ENCODE data around the gene TMEM234. TPM values are rescaled to one million over a fixed set of nuclear protein-coding genes. Genes with fewer than 3 reads are reported as not detected.

Gene TMEM234
- total and polyA plus RNA-seq, 10 of the 15 experiments (the other 5 are each of a cell fraction or from before 2014, with no cell fraction given), result 2.9 to 10.9 (median 6.4) TPM

GRCh38 chr1:32198237-32199042, 23.7 kb downstream of the TMEM234 start:
- no peaks in the 10 kb centered on the region for H3K9me3 ChIP-seq (replicated peaks; ENCODE audit: control insufficient read depth, insufficient read depth, low read length)
- H2AFZ ChIP-seq (ENCODE audit: control insufficient read depth, low read depth, low read length), result no peak overlapping the region
- no peak for DNase-seq (ENCODE audit: low read depth, low spot score)
- H3K4me2 ChIP-seq (ENCODE audit: control insufficient read depth, insufficient read depth), result no peak overlapping the region
- 100% methylated on average over 3 of the region's 3 CpGs for WGBS (ENCODE audit: insufficient coverage, insufficient replicate concordance, low lambda C conversion rate, missing lambda C conversion rate)
- ChIA-PET CTCF (interaction anchor here (1.0 to 2.1 kb wide), 2 partner anchors 17 to 118 kb away, joined by 4 to 5 read pairs; no protein-coding TSS in a partner anchor), RAD21 (ENCODE audit: unreplicated experiment) (interaction anchor here (0.6 to 4.2 kb wide), 3 partner anchors 18 to 45 kb away, joined by 3 to 22 read pairs (median 13); partner anchors contain the start of gene TXLNA), POLR2A (interaction anchor here (1.2 kb wide), 1 partner anchor 17 kb away, joined by 5 read pairs; no protein-coding TSS in a partner anchor), SMC1A (ENCODE audit: uncharacterized antibody, unreplicated experiment) (interaction anchor here (1.1 kb wide), 1 partner anchor 16 kb away, joined by 3 read pairs; no protein-coding TSS in a partner anchor)
- H3K36me3 ChIP-seq (ENCODE audit: control insufficient read depth in 2 of 2, insufficient read depth in 2 of 2, low read length in 1 of 2), result peaks cover 26 to 32% of the 10 kb centered on the region in 2 experiments
- no TSS peak for BruUV-seq (replicated peaks)
- H3K4me1 ChIP-seq (ENCODE audit: control insufficient read depth, insufficient read depth, low read length), result peaks cover 21% of the 10 kb centered on the region
- intact Hi-C loops (cut with micrococcal nuclease; ENCODE audit: unreplicated experiment) (no loop called here), in situ Hi-C loops (cut with MboI) (no loop called here)
- H4K20me1 ChIP-seq (ENCODE audit: control insufficient read depth, insufficient read depth), result no peaks in the 10 kb centered on the region
- no peak overlapping the region for H3K9ac ChIP-seq (ENCODE audit: control insufficient read depth, insufficient read depth, low read length)
- FAIRE-seq, result no peak
- TF ChIP-seq POU2F2 (IDR thresholded peaks at IDR 0.05; ENCODE audit: borderline replicate concordance, low read depth, low read length) (0 out of 3 replicates have a peak, but pooled peaks have one; percentile 12), CUX1 (IDR thresholded peaks at IDR 0.05; ENCODE audit: insufficient replicate concordance, low read depth, low read length) (no peak), POLR2A (IDR thresholded peaks at IDR 0.05; ENCODE audit: low read depth, low read length) (peak; percentile 66), PML (IDR thresholded peaks at IDR 0.05; ENCODE audit: low read length) (peak; percentile 34; the same call in 1 of the 2 replicates), IKZF2 (IDR thresholded peaks at IDR 0.05) (no peak), POLR2AphosphoS5 (IDR thresholded peaks at IDR 0.05; ENCODE audit: low read length) (0 out of 2 replicates have a peak, but pooled peaks have one; percentile 43), JUND (IDR thresholded peaks at IDR 0.05; ENCODE audit: low read depth, low read length) (no peak)
- no peak for ATAC-seq
- no peak overlapping the region for H3K27ac ChIP-seq (ENCODE audit: control insufficient read depth, insufficient read depth)
- no peaks in the 10 kb centered on the region for H3K27me3 ChIP-seq (replicated peaks in 1 of 2; ENCODE audit: control insufficient read depth in 2 of 2, insufficient read depth in 2 of 2, low read length in 1 of 2)
- no peak overlapping the region for H3K4me3 ChIP-seq
- peaks cover 17% of the 10 kb centered on the region for H3K79me2 ChIP-seq (ENCODE audit: control insufficient read depth, insufficient read depth, low read length)

All from GM12878 (cell line).